ENCODE results near the gene FAM181A. TPM values are rescaled to one million over a fixed set of nuclear protein-coding genes. Genes with fewer than 3 reads are reported as not detected.

FAM181A gene
- total and polyA plus RNA-seq, 10 of the 15 experiments (the other 5 are each of a cell fraction or from before 2014, with no cell fraction given) = not detected

DNA sequence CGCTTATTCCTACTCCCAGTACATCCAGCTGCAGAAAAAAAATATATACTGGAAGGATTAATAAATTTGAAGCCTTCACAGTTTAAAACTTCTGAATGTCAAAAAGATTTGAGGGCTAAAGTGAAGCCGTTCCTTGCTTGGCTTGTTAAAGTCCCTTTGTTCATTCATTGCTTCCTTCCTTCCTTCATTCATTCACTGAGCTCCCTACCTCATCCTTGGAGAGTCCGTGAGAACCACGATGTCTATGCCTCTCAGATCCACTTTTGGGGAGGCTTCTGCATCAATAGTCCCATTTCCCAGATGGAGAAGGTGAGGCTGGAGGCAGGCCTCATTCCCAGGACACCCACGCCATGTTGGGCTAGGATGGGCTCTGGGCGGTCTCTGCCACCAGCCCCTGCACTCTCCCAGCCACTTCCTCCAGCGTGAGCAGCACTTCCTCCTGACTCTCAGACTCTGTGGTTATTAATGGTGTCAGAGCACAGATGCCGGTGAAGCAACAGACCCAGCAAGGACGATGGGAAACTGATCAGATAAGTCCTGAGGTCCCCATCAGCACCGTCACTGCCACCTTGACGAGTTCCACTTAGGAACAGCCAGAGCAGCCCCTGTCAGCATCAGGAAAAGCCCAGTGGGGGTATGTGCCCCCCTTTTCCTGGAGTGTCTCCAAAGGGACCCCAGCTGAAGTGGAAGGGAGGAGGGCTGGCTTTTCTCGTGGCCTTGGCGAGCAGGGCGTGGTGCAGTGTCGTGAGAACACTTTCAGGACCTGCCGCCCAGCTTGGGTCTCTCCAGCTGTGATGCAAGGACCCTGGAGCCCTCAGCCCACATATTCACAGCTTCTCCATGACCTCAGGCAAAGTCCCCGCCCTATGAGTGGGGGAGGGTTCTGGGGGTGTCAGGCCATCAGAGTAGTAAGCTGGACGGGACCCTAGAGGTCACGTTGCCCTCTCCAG, 28.0 kb downstream of the FAM181A start (continued):
- TF ChIP-seq CHD1 (IDR thresholded peaks at IDR 0.05; ENCODE audit: low read depth, low read length) (0 out of 2 replicates have a peak, but pooled peaks have one; percentile 35), ZZZ3 (IDR thresholded peaks at IDR 0.05; ENCODE audit: control insufficient read depth, insufficient read length, low read depth) (no peak), SP1 (IDR thresholded peaks at IDR 0.05; ENCODE audit: low read depth, low read length) (no peak), FOXK2 (IDR thresholded peaks at IDR 0.05) (no peak), CEBPB (IDR thresholded peaks at IDR 0.05; ENCODE audit: borderline replicate concordance in 1 of 2, low read depth in 2 of 2, low read length in 2 of 2) (peak in 1 of 2 experiments; percentile 50; a peak in 2 of 4 replicates), RAD51 (IDR thresholded peaks at IDR 0.05) (no peak), NR2C2 (IDR thresholded peaks at IDR 0.05; ENCODE audit: borderline replicate concordance, control insufficient read depth, insufficient read length, low read depth) (no peak), NFYB (IDR thresholded peaks at IDR 0.05; ENCODE audit: insufficient read depth, low read depth, low read length) (no peak), POLR2A (IDR thresholded peaks at IDR 0.05; ENCODE audit: low read depth, low read length) (peak; percentile 77), EGR1 (IDR thresholded peaks at IDR 0.05; ENCODE audit: borderline replicate concordance in 1 of 2, low read depth in 2 of 2, low read length in 2 of 2) (peak in 1 of 2 experiments; percentile 65; a peak in 2 of 3 replicates), CBX5 (IDR thresholded peaks at IDR 0.05; ENCODE audit: low read depth) (no peak), BMI1 (IDR thresholded peaks at IDR 0.05; ENCODE audit: borderline replicate concordance) (no peak), ASH2L (IDR thresholded peaks at IDR 0.05; ENCODE audit: borderline replicate concordance, low read depth) (no peak), YY1 (IDR thresholded peaks at IDR 0.05; ENCODE audit: low read depth, low read length) (peak; percentile 62; the same call in 1 of the 2 replicates), ETV6 (conservative IDR thresholded peaks at IDR 0.05 in 1 of 2, IDR thresholded peaks at IDR 0.05 in 1 of 2; ENCODE audit: borderline replicate concordance in 1 of 2, low read depth in 1 of 2) (peak in 1 of 2 experiments; percentile 90; a peak in 2 of 4 replicates), MAX (IDR thresholded peaks at IDR 0.05; ENCODE audit: low read depth, low read length) (no peak), IKZF2 (IDR thresholded peaks at IDR 0.05) (peak; percentile 70 to 74), FOXM1 (IDR thresholded peaks at IDR 0.05; ENCODE audit: low read depth, low read length) (no peak), SMAD1 (IDR thresholded peaks at IDR 0.05; ENCODE audit: low read depth, partially characterized antibody) (no peak), IKZF1 (conservative IDR thresholded peaks at IDR 0.05) (peak; percentile 61; the same call in 1 of the 2 replicates), RCOR1 (conservative IDR thresholded peaks at IDR 0.05; ENCODE audit: low read depth, low read length) (no peak)
- TF ChIP-seq, protein P1, sequence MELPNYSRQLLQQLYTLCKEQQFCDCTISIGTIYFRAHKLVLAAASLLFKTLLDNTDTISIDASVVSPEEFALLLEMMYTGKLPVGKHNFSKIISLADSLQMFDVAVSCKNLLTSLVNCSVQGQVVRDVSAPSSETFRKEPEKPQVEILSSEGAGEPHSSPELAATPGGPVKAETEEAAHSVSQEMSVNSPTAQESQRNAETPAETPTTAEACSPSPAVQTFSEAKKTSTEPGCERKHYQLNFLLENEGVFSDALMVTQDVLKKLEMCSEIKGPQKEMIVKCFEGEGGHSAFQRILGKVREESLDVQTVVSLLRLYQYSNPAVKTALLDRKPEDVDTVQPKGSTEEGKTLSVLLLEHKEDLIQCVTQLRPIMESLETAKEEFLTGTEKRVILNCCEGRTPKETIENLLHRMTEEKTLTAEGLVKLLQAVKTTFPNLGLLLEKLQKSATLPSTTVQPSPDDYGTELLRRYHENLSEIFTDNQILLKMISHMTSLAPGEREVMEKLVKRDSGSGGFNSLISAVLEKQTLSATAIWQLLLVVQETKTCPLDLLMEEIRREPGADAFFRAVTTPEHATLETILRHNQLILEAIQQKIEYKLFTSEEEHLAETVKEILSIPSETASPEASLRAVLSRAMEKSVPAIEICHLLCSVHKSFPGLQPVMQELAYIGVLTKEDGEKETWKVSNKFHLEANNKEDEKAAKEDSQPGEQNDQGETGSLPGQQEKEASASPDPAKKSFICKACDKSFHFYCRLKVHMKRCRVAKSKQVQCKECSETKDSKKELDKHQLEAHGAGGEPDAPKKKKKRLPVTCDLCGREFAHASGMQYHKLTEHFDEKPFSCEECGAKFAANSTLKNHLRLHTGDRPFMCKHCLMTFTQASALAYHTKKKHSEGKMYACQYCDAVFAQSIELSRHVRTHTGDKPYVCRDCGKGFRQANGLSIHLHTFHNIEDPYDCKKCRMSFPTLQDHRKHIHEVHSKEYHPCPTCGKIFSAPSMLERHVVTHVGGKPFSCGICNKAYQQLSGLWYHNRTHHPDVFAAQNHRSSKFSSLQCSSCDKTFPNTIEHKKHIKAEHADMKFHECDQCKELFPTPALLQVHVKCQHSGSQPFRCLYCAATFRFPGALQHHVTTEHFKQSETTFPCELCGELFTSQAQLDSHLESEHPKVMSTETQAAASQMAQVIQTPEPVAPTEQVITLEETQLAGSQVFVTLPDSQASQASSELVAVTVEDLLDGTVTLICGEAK (IDR thresholded peaks at IDR 0.05; ENCODE audit: borderline replicate concordance) = no peak; the same call in 1 of the 2 replicates
- TF ChIP-seq, protein P2, sequence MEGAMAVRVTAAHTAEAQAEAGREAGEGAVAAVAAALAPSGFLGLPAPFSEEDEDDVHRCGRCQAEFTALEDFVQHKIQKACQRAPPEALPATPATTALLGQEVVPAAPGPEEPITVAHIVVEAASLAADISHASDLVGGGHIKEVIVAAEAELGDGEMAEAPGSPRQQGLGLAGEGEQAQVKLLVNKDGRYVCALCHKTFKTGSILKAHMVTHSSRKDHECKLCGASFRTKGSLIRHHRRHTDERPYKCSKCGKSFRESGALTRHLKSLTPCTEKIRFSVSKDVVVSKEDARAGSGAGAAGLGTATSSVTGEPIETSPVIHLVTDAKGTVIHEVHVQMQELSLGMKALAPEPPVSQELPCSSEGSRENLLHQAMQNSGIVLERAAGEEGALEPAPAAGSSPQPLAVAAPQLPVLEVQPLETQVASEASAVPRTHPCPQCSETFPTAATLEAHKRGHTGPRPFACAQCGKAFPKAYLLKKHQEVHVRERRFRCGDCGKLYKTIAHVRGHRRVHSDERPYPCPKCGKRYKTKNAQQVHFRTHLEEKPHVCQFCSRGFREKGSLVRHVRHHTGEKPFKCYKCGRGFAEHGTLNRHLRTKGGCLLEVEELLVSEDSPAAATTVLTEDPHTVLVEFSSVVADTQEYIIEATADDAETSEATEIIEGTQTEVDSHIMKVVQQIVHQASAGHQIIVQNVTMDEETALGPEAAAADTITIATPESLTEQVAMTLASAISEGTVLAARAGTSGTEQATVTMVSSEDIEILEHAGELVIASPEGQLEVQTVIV (IDR thresholded peaks at IDR 0.05; ENCODE audit: borderline replicate concordance, partially characterized antibody) = no peak
